CD4-positive, alpha-beta T cell treated with Interleukin-2 at 100 ng/mL for 4 hours (primary cell): ENCODE data around the gene ADGRG2.

Experiments used
- DNase-seq: peaks from one replicate; pipeline ENCODE4 v3.0.0-alpha.2; 2020; ENCODE audit warnings: low spot score

The ADGRG2 gene

GRCh38 chrX:18949944-18950301 lies 172.3 kb downstream of the ADGRG2 start:
- no peak for DNase-seq

GRCh38 chrX:18949291-18949943 lies 172.9 kb downstream of the ADGRG2 start:
- no peak for DNase-seq

GRCh38 chrX:18946611-18947010 lies 175.7 kb downstream of the ADGRG2 start:
- DNase-seq: no peak

GRCh38 chrX:18946157-18946556 lies 176.1 kb downstream of the ADGRG2 start:
- DNase-seq: no peak

- no peak for DNase-seq
These were observed 176.8 kb downstream of the ADGRG2 start for GRCh38 chrX:18945483-18945882.

GRCh38 chrX:18944482-18944881 lies 177.8 kb downstream of the ADGRG2 start:
- DNase-seq: no peak

- no peak for DNase-seq
These were observed 180.4 kb downstream of the ADGRG2 start for GRCh38 chrX:18941896-18942295.
